SK-N-SH treated with all-trans-retinoic acid at 6 μM for 48 hours (cell line): ENCODE data around the gene THEMIS.

Source experiments
- TOX ChIP-seq: fragments of 250-450 bp; sonication (Bioruptor Pico); IDR thresholded peaks from 2 replicates; pipeline ENCODE4 v1.8.0; 2021; ENCODE audit warnings: mild to moderate bottlenecking, moderate library complexity, borderline replicate concordance
- ZFP3 ChIP-seq: fragments of 250-450 bp; sonication (Bioruptor Pico); IDR thresholded peaks from 2 replicates; pipeline ENCODE4 v1.5.0; 2020; ENCODE audit warnings: mild to moderate bottlenecking, moderate library complexity
- TF ChIP-seq, protein P1 (sequence below): fragments of 250-450 bp; sonication (Bioruptor Pico); IDR thresholded peaks from 2 replicates; pipeline ENCODE4 v1.5.1; 2021; ENCODE audit warnings: mild to moderate bottlenecking, moderate library complexity

- TF ChIP-seq, protein P1, sequence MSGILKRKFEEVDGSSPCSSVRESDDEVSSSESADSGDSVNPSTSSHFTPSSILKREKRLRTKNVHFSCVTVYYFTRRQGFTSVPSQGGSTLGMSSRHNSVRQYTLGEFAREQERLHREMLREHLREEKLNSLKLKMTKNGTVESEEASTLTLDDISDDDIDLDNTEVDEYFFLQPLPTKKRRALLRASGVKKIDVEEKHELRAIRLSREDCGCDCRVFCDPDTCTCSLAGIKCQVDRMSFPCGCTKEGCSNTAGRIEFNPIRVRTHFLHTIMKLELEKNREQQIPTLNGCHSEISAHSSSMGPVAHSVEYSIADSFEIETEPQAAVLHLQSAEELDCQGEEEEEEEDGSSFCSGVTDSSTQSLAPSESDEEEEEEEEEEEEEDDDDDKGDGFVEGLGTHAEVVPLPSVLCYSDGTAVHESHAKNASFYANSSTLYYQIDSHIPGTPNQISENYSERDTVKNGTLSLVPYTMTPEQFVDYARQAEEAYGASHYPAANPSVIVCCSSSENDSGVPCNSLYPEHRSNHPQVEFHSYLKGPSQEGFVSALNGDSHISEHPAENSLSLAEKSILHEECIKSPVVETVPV = no peak
- no peak for TF ChIP-seq ZFP3
- TF ChIP-seq TOX (CRISPR knock-in tag) = no peak
Observed at GRCh38 chr6:127792616-127793015, 108.2 kb downstream of the THEMIS start.
